Activated T-cell treated with anti-CD3 and anti-CD28 coated beads for 24 hours (primary cell): ENCODE results near the gene HYCC1.
"Not testable (repeated sequence)": the region's sequence is repeated elsewhere in the genome, so short reads cannot be mapped to it uniquely, and the experiment has no call there.

Source experiments
- DNase-seq: peaks from one replicate; pipeline ENCODE4 v3.0.0-alpha.2; 2020; ENCODE audit warnings: low read depth

The HYCC1 gene

GRCh38 chr7:23013715-23014649 lies at the start of gene HYCC1:
Gene HYCC1, minus strand, starts transcription at chr7:23014130. Its CDS starts 23,019 bp downstream, at chr7:22991111.
- peak; percentile 99 for DNase-seq

DNA sequence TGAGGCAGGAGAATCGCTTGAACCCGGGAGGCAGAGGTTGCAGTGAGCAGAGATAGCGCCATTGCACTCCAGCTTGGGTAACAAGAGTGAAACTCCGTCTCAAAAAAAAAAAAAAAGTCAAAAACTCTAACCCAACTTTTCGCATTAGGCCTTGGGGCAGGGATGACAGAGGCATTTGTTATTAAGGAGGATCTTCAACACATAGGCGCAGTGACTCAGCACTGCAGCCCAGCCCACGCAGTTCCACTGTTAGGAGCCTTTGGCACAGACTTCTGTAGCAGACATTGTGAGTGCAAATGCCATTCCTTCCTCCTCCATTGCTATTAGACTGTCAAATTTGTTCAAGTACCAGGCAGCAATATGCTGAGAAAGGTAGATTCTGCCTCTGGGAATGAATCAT lies 48.5 kb upstream of the HYCC1 start:
- DNase-seq, result no peak

- DNase-seq, result no peak
Measured at GRCh38 chr7:23061327-23061726, 47.4 kb upstream of the HYCC1 start.

- DNase-seq, result no peak
Measured at GRCh38 chr7:23058408-23059096, 44.6 kb upstream of the HYCC1 start.

DNA sequence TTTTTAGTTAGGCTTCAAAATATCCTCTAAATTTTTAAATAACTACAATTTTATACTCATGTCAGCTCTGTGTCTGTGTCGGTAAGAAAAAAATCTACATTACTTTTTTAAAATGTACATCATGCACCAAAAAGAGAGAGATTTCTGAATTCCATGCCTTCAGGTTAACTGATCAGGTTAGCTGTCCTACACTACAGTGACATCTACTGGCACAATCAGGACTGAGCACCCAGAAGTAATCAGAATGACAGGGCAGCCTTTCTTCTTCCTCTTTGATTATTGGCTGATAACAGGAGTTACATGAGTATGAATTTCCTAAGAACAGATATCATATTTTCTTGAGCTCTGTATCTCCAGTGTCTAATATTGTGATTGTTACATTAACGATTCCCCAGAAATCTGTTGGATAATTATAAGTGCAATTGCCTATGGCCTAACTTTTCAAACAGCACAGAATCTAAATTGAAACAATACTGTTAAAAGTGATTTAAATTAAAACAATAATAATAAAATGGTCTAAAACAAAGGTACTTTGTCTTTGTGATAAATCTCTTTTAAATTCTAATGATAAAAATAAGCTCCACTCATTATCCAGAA lies 41.8 kb upstream of the HYCC1 start:
- DNase-seq, result peak; percentile 46

DNA sequence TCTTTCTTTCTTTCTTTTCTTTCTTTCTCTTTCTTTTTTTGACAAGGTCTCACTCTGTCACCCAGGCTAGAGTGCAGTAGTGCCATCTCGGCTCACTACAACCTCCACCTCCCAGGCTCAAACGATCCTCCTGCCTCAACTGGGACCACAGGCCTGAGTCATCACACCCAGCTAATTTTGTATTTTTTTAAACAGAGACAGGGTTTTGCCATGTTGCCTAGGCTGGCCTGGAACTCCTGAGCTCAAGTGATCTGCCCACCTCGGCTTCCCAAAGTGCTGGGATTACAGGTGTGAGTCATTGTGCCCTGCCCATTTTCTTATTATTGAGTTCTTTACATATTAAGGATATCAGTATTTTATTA lies 37.2 kb upstream of the HYCC1 start:
- DNase-seq, result not testable (repeated sequence)

DNA sequence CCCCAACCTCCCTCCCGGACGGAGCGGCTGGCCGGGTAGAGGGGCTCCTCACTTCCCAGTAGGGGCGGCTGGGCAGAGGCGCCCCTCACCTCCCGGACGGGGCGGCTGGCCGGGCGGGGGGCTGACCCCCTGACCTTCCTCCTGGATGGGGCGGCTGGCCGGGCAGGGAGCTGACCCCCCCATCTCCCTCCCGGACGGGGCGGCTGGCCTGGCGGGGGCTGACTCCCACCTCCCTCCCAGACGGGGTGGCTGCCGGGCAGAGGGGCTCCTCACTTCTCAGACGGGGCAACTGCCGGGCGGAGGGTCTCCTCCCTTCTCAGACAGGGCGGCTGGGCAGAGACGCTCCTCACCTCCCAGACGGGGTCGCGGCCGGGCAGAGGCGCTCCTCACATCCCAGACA lies 32.4 kb upstream of the HYCC1 start:
- not testable (repeated sequence) for DNase-seq

- DNase-seq, result not testable (repeated sequence)
Measured at GRCh38 chr7:23045086-23045485, 31.2 kb upstream of the HYCC1 start.

DNA sequence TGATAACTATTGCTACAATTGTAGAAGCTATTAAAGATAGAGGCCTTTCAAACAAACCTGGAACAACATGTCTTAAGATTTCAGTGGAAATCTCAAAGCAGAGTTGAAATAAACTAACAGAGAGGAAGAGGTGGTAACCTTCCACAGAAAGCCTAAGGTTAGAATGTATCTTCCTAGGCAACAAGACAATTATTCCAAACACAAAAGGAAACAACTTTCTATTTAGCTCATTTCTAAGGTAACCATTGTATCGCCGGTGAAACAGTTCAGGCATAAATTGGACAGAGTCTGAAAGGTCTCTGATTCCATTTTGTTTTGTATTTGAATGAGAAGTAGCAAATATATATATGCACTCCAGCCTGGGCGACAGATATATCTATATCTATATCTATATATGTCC lies 30.7 kb upstream of the HYCC1 start:
- no peak for DNase-seq

DNA sequence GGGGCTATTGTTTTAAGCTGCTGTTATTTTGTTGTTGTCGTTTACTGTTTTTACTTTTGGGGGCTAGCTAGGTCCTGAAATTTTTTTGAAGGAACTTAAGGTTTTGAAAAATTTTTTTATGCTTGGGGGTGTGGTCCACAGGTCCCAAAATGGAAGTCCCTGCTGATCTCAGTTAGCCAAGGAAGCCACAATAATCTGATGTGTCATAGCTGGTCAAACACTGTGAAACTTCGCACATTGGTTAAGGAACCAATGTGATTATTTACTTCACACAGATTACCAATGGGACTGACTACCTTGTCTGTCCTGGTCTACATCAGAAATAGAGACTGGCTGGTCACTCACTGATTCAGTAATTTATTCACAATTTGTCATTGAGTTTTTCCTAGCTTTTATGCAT lies 29.5 kb upstream of the HYCC1 start:
- no peak for DNase-seq

DNA sequence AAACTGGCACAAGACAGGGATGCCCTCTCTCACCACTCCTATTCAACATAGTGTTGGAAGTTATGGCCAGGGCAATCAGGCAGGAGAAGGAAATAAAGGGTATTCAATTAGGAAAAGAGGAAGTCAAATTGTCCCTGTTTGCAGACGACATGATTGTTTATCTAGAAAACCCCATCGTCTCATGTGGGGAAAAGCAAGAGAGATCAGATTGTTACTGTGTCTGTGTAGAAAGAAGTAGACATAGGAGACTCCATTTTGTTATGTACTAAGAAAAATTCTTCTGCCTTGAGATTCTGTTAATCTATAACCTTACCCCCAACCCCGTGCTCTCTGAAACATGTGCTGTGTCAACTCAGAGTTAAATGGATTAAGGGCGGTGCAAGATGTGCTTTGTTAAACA lies 25.7 kb upstream of the HYCC1 start:
- not testable (repeated sequence) for DNase-seq

- DNase-seq, result not testable (repeated sequence)
Measured at GRCh38 chr7:23035542-23036371, 21.8 kb upstream of the HYCC1 start.

- no peak for DNase-seq
Measured at GRCh38 chr7:23027261-23027660, 13.3 kb upstream of the HYCC1 start.

GRCh38 chr7:23026164-23026563 lies 12.2 kb upstream of the HYCC1 start:
- no peak for DNase-seq

DNA sequence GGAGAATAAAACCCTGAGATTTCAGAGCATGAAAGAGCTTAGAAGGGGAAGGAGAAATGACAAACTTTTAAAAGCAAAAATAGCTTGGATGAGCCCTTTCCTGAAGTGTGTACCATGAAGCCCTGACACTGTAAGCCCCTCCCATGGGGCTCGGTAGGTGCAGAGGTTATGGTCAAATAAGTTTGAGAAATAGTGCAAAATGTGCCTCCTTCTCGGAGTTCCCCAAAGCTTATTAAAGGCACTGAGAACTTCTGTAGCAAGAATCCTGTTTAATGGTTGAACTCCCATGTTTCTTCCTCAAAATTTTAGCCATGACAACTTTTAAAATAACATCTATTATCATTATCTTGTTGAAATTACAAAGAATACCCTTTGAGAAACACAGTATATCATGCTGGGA lies 10.5 kb upstream of the HYCC1 start:
- DNase-seq, result no peak

- DNase-seq, result no peak
Measured at GRCh38 chr7:23022851-23023250, 8.9 kb upstream of the HYCC1 start.

- DNase-seq, result no peak
Measured at GRCh38 chr7:23022258-23022769, 8.4 kb upstream of the HYCC1 start.

DNA sequence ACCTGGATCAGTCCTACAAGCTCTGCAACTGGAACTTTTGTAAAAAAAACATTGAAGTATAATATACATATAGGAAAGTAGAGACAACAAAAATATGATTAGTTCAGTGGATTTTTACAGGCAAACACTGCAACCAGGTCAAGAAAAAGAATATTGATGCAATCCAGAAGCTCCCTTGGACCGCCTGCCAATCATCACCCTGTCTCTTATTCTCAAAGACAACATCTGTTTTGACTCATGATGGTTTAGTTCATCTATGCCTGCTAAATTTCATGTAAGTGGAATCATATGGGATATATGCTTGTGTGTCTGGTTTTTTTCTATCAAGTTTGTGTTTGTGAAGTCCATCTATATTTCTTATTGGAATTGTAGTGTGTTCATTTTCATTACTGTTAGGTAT lies 7.7 kb upstream of the HYCC1 start:
- no peak for DNase-seq

- DNase-seq, result no peak
Measured at GRCh38 chr7:23020742-23021401, 6.9 kb upstream of the HYCC1 start.

DNA sequence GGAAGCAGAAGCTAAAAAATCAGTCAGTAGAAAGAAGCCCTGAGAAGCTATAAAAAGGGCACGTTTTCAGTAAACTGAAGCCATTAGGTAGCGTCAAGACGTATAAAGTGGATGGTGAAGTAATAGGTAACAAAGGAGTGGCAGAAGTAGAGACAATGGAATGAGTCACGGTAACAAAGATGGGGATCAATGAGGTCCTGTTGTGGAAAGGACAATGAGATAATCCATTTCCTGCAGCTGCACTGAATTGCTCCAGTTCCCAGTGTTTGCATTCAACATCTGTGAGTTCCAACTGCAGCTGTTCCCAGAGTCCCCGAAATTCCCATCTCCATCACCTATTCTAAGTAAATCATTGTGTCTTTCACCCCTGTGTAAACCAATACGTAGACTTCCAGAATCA lies 4.8 kb upstream of the HYCC1 start:
- DNase-seq, result no peak

DNA sequence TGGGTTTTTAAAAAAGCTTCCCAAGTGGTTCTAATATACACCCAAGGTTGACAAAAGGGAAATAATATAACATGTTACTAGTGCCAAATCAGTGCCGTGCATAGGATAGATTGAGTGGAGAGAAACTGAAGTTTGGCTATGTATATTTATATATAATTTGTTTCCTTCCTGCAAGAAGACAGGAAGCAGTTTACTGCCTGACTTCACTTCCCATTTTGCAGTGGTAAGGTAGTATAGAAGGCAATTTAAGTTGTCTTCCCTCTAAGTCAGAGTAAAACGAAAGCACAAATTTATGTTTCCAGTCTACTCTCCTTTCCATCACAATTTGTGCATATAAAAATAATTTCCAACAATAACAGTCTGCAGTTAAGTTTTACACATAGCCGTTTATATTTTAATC lies 3.4 kb upstream of the HYCC1 start:
- no peak for DNase-seq
